SK-N-SH (cell line): ENCODE results near the gene CLMN.

ENCODE experiments used
- CTCF ChIP-seq: fragments of 200-600 bp; sonication (generic); IDR thresholded peaks from 2 replicates; pipeline ENCODE4 v1.6.1; 2017; ENCODE audit warnings: antibody characterized with exemption, mild to moderate bottlenecking, moderate library complexity
- RAD21 ChIP-seq: IDR thresholded peaks from 2 replicates; pipeline ENCODE4 v1.6.1; 2012; ENCODE audit warnings: mild to moderate bottlenecking, low read length

GRCh38 chr14:95258754-95259593 lies 60.7 kb downstream of the CLMN start:
- TF ChIP-seq RAD21 (no peak), CTCF (no peak)
